NCI-H2196 treated with DMSO at 0.1 percent for 48 hours (cell line): ENCODE results near the gene MIPOL1.
"Not testable (repeated sequence)": the region's sequence is repeated elsewhere in the genome, so short reads cannot be mapped to it uniquely, and the experiment has no call there.

Experiments
- DNase-seq: peaks from one replicate; lab custom pipeline; 2025; ENCODE audit not compliant: unreplicated experiment; lab: John Stamatoyannopoulos, UW

MIPOL1 gene

GRCh38 chr14:37232907-37233481 is 35.3 kb downstream of the MIPOL1 start:
- DNase-seq: peak; percentile 33

- no peak for DNase-seq
Measured at GRCh38 chr14:37234222-37234621, 36.5 kb downstream of the MIPOL1 start.

- DNase-seq: not testable (repeated sequence)
Measured at GRCh38 chr14:37236044-37236443, 38.3 kb downstream of the MIPOL1 start.

- no peak for DNase-seq
Measured at GRCh38 chr14:37237094-37237493, 39.4 kb downstream of the MIPOL1 start.

GRCh38 chr14:37237735-37238200 is 40.0 kb downstream of the MIPOL1 start:
- DNase-seq: no peak

GRCh38 chr14:37241198-37241597 is 43.5 kb downstream of the MIPOL1 start:
- DNase-seq: no peak

GRCh38 chr14:37246427-37246829 is 48.7 kb downstream of the MIPOL1 start:
- peak; percentile 67 for DNase-seq

GRCh38 chr14:37247791-37248461 is 50.2 kb downstream of the MIPOL1 start:
- peak; percentile 45 for DNase-seq

GRCh38 chr14:37251775-37252174 is 54.0 kb downstream of the MIPOL1 start:
- DNase-seq: peak; percentile 14

GRCh38 chr14:37252434-37252833 is 54.7 kb downstream of the MIPOL1 start:
- DNase-seq: no peak

GRCh38 chr14:37253905-37254304 is 56.2 kb downstream of the MIPOL1 start:
- DNase-seq: no peak

- no peak for DNase-seq
Measured at GRCh38 chr14:37254411-37254947, 56.7 kb downstream of the MIPOL1 start.

- DNase-seq: no peak
Measured at GRCh38 chr14:37257501-37258070, 59.8 kb downstream of the MIPOL1 start.

- DNase-seq: no peak
Measured at GRCh38 chr14:37262649-37263048, 64.9 kb downstream of the MIPOL1 start.

GRCh38 chr14:37263656-37264236 is 66.0 kb downstream of the MIPOL1 start:
- no peak for DNase-seq

- no peak for DNase-seq
Measured at GRCh38 chr14:37268788-37269187, 71.1 kb downstream of the MIPOL1 start.

GRCh38 chr14:37270629-37271028 is 72.9 kb downstream of the MIPOL1 start:
- DNase-seq: no peak

GRCh38 chr14:37272569-37272968 is 74.8 kb downstream of the MIPOL1 start:
- no peak for DNase-seq

- no peak for DNase-seq
Measured at GRCh38 chr14:37274652-37275051, 76.9 kb downstream of the MIPOL1 start.

GRCh38 chr14:37275963-37276362 is 78.2 kb downstream of the MIPOL1 start:
- no peak for DNase-seq

- DNase-seq: no peak
Measured at GRCh38 chr14:37278636-37279538, 81.2 kb downstream of the MIPOL1 start.
